T-helper 17 cell (primary cell): ENCODE results near the gene TMEM127. TPM values are rescaled to one million over a fixed set of nuclear protein-coding genes. Genes with fewer than 3 reads are reported as not detected.
A peak's percentile ranks its signal among the peaks of the same experiment; 100 is the strongest.

Experiments used
- ATAC-seq: fragments of 150-1000 bp; cut with Tn5 transposase; 2 replicates; pipeline ENCODE4 v1.10.0; 2021; ENCODE audit warnings: mild to moderate bottlenecking, moderate library complexity
- DNase-seq, 3 donors: peaks; one replicate each; pipeline versions ENCODE4 v3.0.0 to v3.0.0-alpha.2; 2020 to 2021
- H3K9me3 ChIP-seq: one replicate; pipeline ENCODE4 v1.7.0; 2013; ENCODE audit warnings: low read length, mild to moderate bottlenecking; ENCODE audit not compliant: control insufficient read depth, poor library complexity, severe bottlenecking
- H3K27ac Mint-ChIP-seq: one replicate; pipeline ENCODE4 v1.8.0; 2022; ENCODE audit warnings: mild to moderate bottlenecking, moderate library complexity, mixed read lengths
- H3K27me3 Mint-ChIP-seq: one replicate; pipeline ENCODE4 v1.8.0; 2022; ENCODE audit warnings: mixed read lengths
- H3K36me3 Mint-ChIP-seq: one replicate; pipeline ENCODE4 v1.8.0; 2022; ENCODE audit warnings: low read depth, mixed read lengths
- H3K4me1 Mint-ChIP-seq: one replicate; pipeline ENCODE4 v1.8.0; 2022; ENCODE audit warnings: mild to moderate bottlenecking, mixed read lengths
- H3K4me3 Mint-ChIP-seq: one replicate; pipeline ENCODE4 v1.8.0; 2022; ENCODE audit warnings: mild to moderate bottlenecking, moderate library complexity, mixed read lengths
- total RNA-seq, 4 donors: library from RNA in 2 of 4; stranded (reverse) in 2 of 4; gene quantifications; one replicate each; pipeline ENCODE4 v1.2.3 and lab custom pipeline; 2022 to 2026

Gene TMEM127
- total RNA-seq, 2 donors from 2014 or later, result 36.4 to 44.8 TPM

GRCh38 chr2:96245609-96246390 lies 20.0 kb downstream of the TMEM127 start:
- no peaks in the 10 kb centered on the region for H3K9me3 ChIP-seq
- Mint-ChIP-seq H3K4me1 (peaks cover 38% of the 10 kb centered on the region), H3K27me3 (no peaks in the 10 kb centered on the region), H3K27ac (peak overlapping the region; percentile 90), H3K36me3 (no peaks in the 10 kb centered on the region), H3K4me3 (no peak overlapping the region)
- DNase-seq (no peak), ATAC-seq (no peak)

- no peaks in the 10 kb centered on the region for H3K36me3 Mint-ChIP-seq
- H3K4me3 Mint-ChIP-seq, result peak overlapping the region; percentile 31
- no peaks in the 10 kb centered on the region for H3K27me3 Mint-ChIP-seq
- H3K9me3 ChIP-seq, result no peaks in the 10 kb centered on the region
- ATAC-seq (no peak), DNase-seq (no peak)
- no peak overlapping the region for H3K27ac Mint-ChIP-seq
- peaks cover 38% of the 10 kb centered on the region for H3K4me1 Mint-ChIP-seq
Observed at GRCh38 chr2:96243843-96244242, 22.0 kb downstream of the TMEM127 start.

GRCh38 chr2:96241900-96242611 lies 23.7 kb downstream of the TMEM127 start:
- Mint-ChIP-seq H3K4me3 (peak overlapping the region; percentile 76), H3K4me1 (peaks cover 31% of the 10 kb centered on the region), H3K36me3 (no peaks in the 10 kb centered on the region), H3K27me3 (no peaks in the 10 kb centered on the region), H3K27ac (peak overlapping the region; percentile 95)
- no peaks in the 10 kb centered on the region for H3K9me3 ChIP-seq
- DNase-seq (no peak), ATAC-seq (peak; percentile 86)

- Mint-ChIP-seq H3K4me1 (peaks cover 29% of the 10 kb centered on the region), H3K4me3 (peak overlapping the region; percentile 76), H3K27me3 (no peaks in the 10 kb centered on the region), H3K36me3 (no peaks in the 10 kb centered on the region), H3K27ac (peak overlapping the region; percentile 95)
- ATAC-seq (no peak), DNase-seq (no peak)
- H3K9me3 ChIP-seq, result no peaks in the 10 kb centered on the region
Observed at GRCh38 chr2:96241227-96241626, 24.6 kb downstream of the TMEM127 start.

GRCh38 chr2:96240341-96241038 lies 25.3 kb downstream of the TMEM127 start:
- H3K27me3 Mint-ChIP-seq, result no peaks in the 10 kb centered on the region
- peak overlapping the region; percentile 95 for H3K27ac Mint-ChIP-seq
- no peaks in the 10 kb centered on the region for H3K9me3 ChIP-seq
- no peak overlapping the region for H3K4me3 Mint-ChIP-seq
- ATAC-seq (no peak), DNase-seq (no peak)
- H3K36me3 Mint-ChIP-seq, result no peaks in the 10 kb centered on the region
- H3K4me1 Mint-ChIP-seq, result peaks cover 24% of the 10 kb centered on the region

GRCh38 chr2:96239745-96240264 lies 26.0 kb downstream of the TMEM127 start:
- DNase-seq (no peak), ATAC-seq (no peak)
- Mint-ChIP-seq H3K27me3 (no peaks in the 10 kb centered on the region), H3K27ac (peak overlapping the region; percentile 95), H3K36me3 (no peaks in the 10 kb centered on the region), H3K4me3 (no peak overlapping the region), H3K4me1 (peaks cover 24% of the 10 kb centered on the region)
- no peaks in the 10 kb centered on the region for H3K9me3 ChIP-seq

GRCh38 chr2:96239091-96239490 lies 26.7 kb downstream of the TMEM127 start:
- no peaks in the 10 kb centered on the region for H3K36me3 Mint-ChIP-seq
- ATAC-seq (no peak), DNase-seq (no peak)
- H3K27me3 Mint-ChIP-seq, result no peaks in the 10 kb centered on the region
- H3K9me3 ChIP-seq, result no peaks in the 10 kb centered on the region
- H3K4me3 Mint-ChIP-seq, result no peak overlapping the region
- peaks cover 26% of the 10 kb centered on the region for H3K4me1 Mint-ChIP-seq
- no peak overlapping the region for H3K27ac Mint-ChIP-seq

GRCh38 chr2:96238266-96238665 lies 27.5 kb downstream of the TMEM127 start:
- Mint-ChIP-seq H3K27me3 (no peaks in the 10 kb centered on the region), H3K36me3 (no peaks in the 10 kb centered on the region), H3K27ac (no peak overlapping the region), H3K4me3 (no peak overlapping the region), H3K4me1 (peaks cover 26% of the 10 kb centered on the region)
- H3K9me3 ChIP-seq, result no peaks in the 10 kb centered on the region
- no peak for DNase-seq
- no peak for ATAC-seq

- Mint-ChIP-seq H3K27ac (no peak overlapping the region), H3K27me3 (no peaks in the 10 kb centered on the region), H3K4me1 (peaks cover 17% of the 10 kb centered on the region), H3K4me3 (no peak overlapping the region), H3K36me3 (no peaks in the 10 kb centered on the region)
- DNase-seq (no peak), ATAC-seq (no peak)
- no peaks in the 10 kb centered on the region for H3K9me3 ChIP-seq
Observed at GRCh38 chr2:96236882-96237281, 28.9 kb downstream of the TMEM127 start.

- Mint-ChIP-seq H3K36me3 (no peaks in the 10 kb centered on the region), H3K27ac (no peak overlapping the region), H3K4me1 (peaks cover 8% of the 10 kb centered on the region), H3K27me3 (no peaks in the 10 kb centered on the region), H3K4me3 (no peak overlapping the region)
- no peak for DNase-seq
- H3K9me3 ChIP-seq, result no peaks in the 10 kb centered on the region
- peak; percentile 40 for ATAC-seq
Observed at GRCh38 chr2:96233880-96234316, 31.9 kb downstream of the TMEM127 start.

GRCh38 chr2:96233436-96233835 lies 32.4 kb downstream of the TMEM127 start:
- H3K4me3 Mint-ChIP-seq, result no peak overlapping the region
- H3K36me3 Mint-ChIP-seq, result no peaks in the 10 kb centered on the region
- H3K9me3 ChIP-seq, result no peaks in the 10 kb centered on the region
- DNase-seq, result no peak
- peaks cover 8% of the 10 kb centered on the region for H3K4me1 Mint-ChIP-seq
- no peak for ATAC-seq
- no peaks in the 10 kb centered on the region for H3K27me3 Mint-ChIP-seq
- no peak overlapping the region for H3K27ac Mint-ChIP-seq

- no peaks in the 10 kb centered on the region for H3K9me3 ChIP-seq
- ATAC-seq (no peak), DNase-seq (no peak)
- peaks cover 8% of the 10 kb centered on the region for H3K4me1 Mint-ChIP-seq
- H3K27me3 Mint-ChIP-seq, result no peaks in the 10 kb centered on the region
- no peak overlapping the region for H3K4me3 Mint-ChIP-seq
- no peaks in the 10 kb centered on the region for H3K36me3 Mint-ChIP-seq
- no peak overlapping the region for H3K27ac Mint-ChIP-seq
Observed at GRCh38 chr2:96231316-96231715, 34.5 kb downstream of the TMEM127 start.

GRCh38 chr2:96225016-96225533 lies 40.7 kb downstream of the TMEM127 start:
- H3K9me3 ChIP-seq, result no peaks in the 10 kb centered on the region
- H3K27ac Mint-ChIP-seq, result no peak overlapping the region
- peaks cover 3% of the 10 kb centered on the region for H3K36me3 Mint-ChIP-seq
- DNase-seq (no peak), ATAC-seq (peak; percentile 42)
- H3K4me1 Mint-ChIP-seq, result peaks cover 8% of the 10 kb centered on the region
- H3K27me3 Mint-ChIP-seq, result no peaks in the 10 kb centered on the region
- H3K4me3 Mint-ChIP-seq, result no peak overlapping the region
